D341Med (cell line): Measurements from ENCODE around the gene LGALS9.
"Not testable (repeated sequence)": the region's sequence is repeated elsewhere in the genome, so short reads cannot be mapped to it uniquely, and the experiment has no call there.

ENCODE experiments used
- DNase-seq: peaks from one replicate; pipeline ENCODE4 v3.0.0; 2012; ENCODE audit warnings: low spot score

LGALS9 gene

GRCh38 chr17:27686322-27686721 is 55.3 kb downstream of the LGALS9 start:
- not testable (repeated sequence) for DNase-seq

GRCh38 chr17:27690882-27691281 is 59.9 kb downstream of the LGALS9 start:
- DNase-seq = no peak

- DNase-seq = peak; percentile 20
Observed at GRCh38 chr17:27695254-27695814, 64.3 kb downstream of the LGALS9 start.
